DND-41 (cell line): ENCODE data around the gene CCL27.

Experiments
- EZH2 ChIP-seq: IDR thresholded peaks from 3 replicates; pipeline ENCODE4 v1.6.1; 2012; ENCODE audit warnings: borderline replicate concordance, low read depth, mild to moderate bottlenecking, moderate library complexity, low read length, inconsistent platforms; ENCODE audit not compliant: severe bottlenecking
- TF ChIP-seq, protein P1 (sequence below): IDR thresholded peaks from 2 replicates; pipeline ENCODE4 v1.5.1; 2012; ENCODE audit warnings: borderline replicate concordance, low read length, moderate library complexity, mild to moderate bottlenecking; ENCODE audit not compliant: poor library complexity, severe bottlenecking; ENCODE audit errors: extremely low read depth

DNA sequence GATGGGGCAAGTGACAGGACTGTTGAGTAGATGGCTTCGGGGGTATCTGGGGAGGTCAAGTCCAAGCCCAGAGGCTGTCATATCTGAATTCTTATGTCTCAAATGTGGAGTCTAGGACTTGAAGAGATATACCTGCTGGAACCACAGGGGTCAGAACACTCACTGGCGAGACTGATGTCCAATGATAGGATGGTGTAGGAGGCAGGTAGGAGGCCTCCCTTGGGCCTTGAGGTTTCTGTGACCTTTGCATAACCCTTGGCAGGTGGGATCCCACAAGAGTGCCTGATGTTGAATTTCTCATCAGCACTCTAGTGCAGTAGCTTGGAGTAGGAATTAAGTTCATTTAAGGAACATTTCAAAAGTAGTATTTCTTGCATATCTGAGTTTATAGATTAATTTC, 44.7 kb upstream of the CCL27 start:
- TF ChIP-seq, protein P1, sequence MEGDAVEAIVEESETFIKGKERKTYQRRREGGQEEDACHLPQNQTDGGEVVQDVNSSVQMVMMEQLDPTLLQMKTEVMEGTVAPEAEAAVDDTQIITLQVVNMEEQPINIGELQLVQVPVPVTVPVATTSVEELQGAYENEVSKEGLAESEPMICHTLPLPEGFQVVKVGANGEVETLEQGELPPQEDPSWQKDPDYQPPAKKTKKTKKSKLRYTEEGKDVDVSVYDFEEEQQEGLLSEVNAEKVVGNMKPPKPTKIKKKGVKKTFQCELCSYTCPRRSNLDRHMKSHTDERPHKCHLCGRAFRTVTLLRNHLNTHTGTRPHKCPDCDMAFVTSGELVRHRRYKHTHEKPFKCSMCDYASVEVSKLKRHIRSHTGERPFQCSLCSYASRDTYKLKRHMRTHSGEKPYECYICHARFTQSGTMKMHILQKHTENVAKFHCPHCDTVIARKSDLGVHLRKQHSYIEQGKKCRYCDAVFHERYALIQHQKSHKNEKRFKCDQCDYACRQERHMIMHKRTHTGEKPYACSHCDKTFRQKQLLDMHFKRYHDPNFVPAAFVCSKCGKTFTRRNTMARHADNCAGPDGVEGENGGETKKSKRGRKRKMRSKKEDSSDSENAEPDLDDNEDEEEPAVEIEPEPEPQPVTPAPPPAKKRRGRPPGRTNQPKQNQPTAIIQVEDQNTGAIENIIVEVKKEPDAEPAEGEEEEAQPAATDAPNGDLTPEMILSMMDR = no peak
- no peak for TF ChIP-seq EZH2
